Activated CD8-positive, alpha-beta memory T cell treated with anti-CD3 and anti-CD28 coated beads for 24 hours (primary cell): Measurements from ENCODE around the gene FCRL6.
A peak's percentile ranks its signal among the peaks of the same experiment; 100 is the strongest.

Experiments used
- DNase-seq: peaks from one replicate; pipeline ENCODE4 v3.0.0-alpha.2; 2020

Gene FCRL6

DNA sequence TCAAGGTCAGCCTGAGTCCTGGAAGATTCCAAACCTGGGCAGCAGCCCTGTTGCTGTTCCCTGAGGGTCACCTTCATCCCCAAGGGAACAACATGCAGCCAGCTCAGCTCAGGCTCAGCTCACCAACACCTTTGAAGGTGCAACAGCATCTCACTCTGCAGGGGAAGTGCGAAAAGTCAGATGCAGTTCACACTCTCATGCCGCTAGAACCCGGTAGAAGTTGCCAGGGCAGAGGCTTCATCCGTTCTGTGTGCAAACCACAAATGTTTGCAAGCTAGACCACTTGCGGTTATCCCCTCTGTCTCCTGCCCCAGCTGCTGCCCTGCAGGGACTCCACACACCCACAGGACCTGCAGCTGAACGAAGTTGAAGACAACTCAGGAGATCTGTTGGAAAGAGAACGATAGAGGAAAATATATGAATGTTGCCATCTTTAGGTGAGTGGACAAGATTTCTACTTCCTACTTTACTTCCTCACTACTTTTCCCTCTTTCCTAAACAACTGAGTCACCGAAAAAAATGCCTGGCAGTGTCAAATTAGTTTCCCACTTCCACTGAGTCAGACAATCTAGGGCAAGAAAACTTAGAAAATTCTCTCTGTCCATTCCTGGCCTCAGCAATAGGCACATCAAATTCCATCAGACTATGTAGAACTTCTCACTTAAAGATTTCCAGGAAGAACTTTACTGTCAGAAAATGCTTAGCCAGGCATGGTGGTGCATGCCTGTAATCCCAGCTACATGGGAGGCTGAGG lies 1.8 kb upstream of the FCRL6 start:
- no peak for DNase-seq

DNA sequence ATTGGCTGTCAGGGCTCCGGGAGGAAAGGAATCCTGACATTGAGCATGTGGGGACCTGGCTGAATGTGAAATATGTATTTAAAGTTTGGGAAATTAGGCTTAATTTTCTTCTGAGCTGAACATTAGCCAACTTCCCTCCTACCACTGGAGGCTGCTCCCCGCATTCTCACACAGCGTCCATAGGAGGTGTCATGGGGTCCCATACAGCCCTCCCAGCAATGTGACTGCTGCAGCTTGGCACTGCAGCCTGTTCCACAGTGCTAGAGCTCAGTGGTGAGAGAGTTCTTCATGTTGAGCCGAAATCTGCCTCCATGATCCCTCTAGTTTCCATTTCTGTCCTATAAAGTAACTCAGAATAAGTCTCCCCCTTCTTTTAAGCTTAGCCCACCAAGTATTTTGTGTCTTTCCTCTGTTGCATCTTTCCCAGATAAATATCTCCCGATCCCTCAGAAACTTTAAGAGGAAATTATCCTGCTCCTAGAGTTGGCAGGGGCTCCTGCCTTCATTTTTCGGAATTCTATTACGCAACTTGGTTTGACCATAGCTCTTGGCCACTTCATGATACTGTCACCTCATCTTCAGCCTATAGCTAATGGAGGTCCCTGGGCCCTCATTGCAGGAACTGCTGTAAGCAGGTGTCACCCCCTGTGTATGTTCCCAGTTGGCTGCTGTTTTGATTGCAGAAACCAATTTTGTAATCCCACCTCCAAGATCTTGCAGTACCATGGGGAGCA lies 2.0 kb downstream of the FCRL6 start:
- DNase-seq: no peak

DNA sequence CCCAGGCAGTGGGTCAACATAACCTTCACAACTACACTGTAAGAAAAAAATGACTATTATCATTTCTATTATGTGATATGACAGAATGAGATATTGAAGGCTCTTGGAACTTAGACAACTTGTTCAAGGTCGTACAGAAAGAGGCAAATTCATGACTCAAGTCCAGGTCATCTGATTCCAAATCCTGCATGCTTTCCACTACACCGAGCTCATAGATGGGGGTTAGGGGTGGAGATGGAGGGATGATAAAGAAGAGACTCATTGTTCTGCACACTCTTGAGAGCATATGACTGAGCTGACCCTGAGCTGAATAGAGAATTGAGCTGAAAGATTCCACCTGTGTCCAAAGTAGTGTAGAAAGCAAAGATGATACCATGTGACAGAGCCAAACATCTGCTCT lies 2.8 kb downstream of the FCRL6 start:
- DNase-seq: no peak

DNA sequence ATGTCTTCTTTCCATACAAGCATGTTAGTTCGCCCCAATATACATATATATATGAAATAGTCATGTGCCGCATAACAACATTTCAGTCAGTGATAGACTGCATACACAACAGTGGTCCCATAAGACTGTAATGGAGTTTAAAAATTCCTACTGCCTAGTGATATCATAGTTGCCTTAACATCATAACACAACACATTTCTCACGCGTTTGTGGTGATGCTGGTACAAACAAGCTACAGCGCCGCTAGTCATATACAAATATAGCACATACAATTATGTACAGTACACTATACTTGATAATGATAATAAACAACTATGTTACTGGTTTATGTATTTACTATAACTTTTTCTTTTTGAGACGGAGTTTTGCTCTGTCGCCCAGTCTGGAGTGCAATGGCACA lies 13.8 kb downstream of the FCRL6 start:
- no peak for DNase-seq

DNA sequence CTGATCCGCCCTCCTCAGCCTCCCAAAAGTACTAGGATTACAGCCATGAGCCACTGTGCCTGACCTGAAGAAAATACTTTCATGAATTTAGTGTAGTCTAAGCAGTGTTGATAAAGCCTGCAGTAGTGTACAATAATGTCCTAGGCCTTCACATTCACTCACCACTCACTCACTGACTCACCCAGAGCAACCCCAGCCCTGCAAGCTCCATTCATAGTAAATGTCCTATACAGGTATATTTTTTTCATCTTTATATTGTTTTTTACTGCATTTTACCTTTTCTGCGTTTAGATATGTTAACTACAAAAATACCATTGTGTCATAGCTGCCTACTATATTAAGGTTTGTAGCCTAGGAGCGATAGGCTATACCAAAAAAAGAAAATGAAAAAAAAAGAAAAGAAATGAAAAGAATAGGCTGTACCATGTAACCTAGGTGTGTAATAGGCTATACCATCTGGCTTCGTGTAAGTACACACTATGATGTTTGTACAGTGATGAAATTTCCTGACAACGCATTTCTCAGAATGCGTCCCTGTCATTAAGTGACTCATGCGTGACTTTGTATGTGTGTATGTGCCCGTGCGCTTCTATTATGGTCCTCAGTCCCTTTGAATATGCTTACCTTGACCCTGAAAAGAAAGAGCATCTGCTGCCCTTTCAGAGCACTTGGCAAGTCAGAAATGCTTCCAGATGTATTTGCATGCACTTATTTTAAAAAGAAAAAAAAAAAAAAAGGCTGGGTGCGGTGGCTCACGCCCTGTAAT lies 15.3 kb downstream of the FCRL6 start:
- no peak for DNase-seq

DNA sequence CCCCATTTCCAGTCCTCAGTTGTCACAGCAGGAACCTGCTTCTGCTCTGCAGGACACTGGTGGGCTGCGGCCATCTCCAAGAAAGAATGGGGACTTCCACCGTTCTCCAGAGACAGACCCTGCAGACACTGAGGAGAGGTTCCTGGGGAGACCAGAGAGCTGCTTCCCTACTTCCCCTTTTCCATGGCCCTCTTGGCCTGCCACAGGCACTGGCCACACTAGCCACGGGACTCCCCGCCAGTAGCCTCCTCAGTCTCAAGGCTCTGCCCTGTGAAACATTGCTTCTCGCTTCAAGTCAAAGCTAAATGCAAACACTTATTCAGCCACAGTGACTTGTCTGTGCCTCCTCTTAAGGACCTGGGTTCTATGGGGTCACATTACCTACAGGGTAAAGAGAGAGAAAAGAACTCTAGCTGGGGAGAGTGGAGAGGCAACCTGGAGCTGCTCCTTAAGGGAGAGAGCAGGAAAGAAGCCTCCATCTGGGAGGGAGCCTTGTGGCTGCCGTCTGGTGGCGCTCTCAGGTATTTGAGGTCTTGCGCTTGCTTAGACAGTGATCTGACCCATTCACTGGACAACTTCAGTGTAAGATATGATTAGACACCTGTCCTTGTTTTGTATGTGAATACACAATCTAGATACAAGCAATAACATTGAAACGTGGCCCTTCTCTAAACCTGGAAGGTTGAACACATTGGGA lies 19.2 kb downstream of the FCRL6 start:
- DNase-seq: peak; percentile 68

DNA sequence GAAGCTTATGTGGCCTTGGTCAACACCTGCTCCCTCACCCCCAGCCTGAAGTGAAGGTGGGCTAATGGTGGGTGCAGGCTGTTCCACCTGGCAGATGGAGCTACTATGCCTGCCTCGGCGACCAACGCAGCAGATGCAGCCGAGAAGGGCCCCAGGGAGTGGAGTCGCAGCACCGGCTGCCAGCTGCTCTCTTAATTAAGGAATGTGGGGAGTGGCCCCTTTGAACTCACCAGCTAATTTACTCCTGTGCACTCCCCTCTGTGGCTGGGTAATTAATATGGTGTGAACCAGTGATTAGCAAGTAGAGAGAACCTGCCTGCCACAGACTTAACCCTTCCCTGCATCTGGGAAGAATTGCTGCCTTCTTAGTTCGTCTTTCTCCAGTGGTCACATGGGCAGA lies 21.2 kb downstream of the FCRL6 start:
- no peak for DNase-seq

DNA sequence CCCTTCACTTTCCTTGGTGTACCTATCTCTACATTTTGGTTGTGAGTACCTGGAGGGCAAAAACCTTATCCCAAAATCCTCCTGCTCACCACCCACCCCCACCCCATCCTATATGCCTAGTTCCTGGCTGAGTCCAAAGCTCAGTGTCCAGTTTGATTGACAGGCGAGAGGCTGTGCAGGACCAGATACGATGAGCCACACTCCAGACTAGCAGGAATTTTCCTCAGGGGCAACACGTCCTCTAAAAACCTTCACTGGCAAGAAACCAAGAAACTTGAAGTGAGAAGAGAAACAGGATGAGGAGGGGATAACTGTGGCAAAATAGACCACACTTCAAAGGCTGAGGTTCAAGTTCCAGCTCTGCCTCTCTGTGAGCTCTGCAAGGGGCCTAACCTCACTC lies 23.4 kb downstream of the FCRL6 start:
- no peak for DNase-seq

DNA sequence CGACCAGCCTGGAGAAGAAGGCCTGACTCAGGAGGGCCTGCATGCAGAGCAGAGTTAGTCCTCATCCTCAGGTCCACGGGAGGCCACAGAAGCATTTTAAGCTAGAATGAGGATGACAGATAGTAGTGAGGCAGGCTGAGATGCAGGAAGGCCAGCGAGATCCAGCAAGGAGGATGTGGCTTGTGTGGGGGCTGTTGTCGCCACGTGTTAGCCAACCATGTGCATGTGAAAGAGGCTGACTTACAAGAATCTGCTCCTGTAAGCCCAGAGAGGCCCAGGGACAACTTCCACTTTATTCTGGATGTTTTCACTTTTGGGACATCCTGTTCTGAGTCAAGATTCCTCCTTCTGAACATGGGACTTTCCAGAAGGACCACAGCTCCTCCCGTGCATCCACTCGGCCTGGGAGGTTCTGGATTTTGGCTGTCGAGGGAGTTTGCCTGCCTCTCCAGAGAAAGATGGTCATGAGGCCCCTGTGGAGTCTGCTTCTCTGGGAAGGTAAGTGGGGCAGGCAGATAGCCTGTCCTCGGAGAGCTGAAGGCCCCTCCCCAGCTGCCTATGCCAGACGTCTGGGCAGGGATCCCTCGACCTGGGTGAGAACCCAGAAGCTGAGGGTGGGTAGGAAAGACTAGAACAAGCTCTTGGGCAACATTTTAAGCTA lies 24.4 kb downstream of the FCRL6 start, which contains the start of gene SLAMF8:
TSS of gene SLAMF8 (plus strand) at position 433 of the 661 bp plus-strand sequence. CDS start at position 459, 26 bp downstream.
- peak; percentile 81 for DNase-seq

DNA sequence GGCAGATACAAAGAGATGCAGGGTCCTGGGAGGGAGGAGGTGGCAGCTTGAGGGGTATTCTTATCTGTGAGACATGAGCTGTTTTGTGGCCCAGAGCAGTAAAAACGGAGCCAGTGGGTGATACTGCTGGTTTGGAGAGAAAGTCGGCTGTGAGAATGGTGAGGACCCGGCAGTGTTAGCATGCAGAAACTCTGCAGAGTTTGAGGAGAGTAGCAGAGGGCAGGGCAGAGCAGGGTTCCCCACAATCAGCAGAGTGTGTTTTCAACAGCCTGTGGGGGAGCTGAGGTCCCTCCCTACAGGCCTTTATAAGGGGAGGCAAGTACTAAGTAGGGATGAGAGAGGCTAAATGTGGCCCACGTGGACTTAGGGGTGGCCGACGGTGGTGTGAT lies 24.9 kb downstream of the FCRL6 start:
- DNase-seq: no peak

DNA sequence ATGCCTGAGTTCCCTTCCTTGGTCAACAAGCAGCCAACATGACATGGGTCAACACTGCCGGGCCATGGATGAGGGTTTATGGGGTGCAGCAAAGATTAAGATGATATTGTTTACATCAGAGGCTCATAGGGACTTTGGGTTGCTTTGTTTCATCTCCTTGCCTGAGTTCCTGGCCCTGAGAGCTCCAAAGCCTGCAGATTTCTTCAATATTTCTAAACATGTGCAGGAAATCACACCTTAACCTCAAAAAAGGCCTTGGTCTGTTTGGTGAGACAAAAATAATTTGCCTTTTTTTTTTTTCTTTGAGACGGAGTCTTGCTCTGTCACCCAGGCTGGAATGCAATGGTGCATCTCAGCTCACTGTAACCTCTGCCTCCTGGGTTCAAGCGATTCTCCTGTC lies 25.4 kb downstream of the FCRL6 start:
- no peak for DNase-seq

DNA sequence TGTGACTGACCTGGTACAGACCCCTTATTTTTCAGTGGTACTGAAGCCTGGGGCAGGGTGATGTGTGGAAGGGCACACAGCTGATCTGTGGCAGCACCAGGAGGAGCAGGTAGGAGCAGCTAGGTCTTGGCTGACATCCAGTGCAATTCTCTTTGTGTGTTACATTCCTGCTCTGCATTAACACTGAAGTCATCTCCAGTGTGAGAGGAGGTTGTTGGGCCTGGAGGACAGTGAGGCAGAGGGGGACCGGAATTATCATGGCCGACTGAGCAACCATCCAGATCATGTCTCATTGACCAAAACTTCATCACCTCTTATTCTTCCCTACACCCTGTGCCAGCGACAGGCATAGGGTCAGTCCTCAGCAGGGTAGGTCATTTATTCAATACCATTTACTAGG lies 26.0 kb downstream of the FCRL6 start:
- DNase-seq: no peak

DNA sequence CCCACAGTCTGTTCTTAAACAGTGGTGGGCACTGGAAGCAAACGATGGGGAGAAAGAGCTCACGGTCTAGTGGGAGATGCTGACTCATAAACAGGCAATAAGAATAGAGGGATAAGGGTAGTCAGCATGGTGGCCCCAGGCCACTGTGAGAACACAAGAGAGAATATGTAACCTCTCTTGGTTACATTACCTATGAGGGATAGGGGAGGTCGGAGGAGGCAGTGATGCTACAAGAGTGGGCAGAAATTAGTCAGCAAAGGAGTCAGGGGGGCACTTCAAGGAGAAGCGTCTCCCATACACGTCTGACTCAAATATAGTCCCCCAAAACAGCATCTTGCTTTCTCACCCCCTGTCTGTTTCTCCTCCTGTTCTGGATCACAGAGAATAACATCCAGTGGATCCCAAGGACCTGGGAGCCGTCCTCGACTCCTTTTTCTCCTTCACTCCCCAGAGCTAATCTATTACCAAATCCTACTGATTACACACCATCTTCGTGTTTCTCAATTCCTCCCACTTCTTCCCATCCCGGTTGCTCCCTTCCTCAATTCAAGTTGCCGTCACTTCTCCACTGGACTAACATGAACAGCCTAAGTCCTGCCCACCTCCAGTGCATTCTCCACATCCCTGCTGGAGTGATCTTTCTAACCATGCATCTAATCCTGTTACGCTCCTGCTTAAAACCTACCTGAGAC lies 26.6 kb downstream of the FCRL6 start:
- DNase-seq: no peak

DNA sequence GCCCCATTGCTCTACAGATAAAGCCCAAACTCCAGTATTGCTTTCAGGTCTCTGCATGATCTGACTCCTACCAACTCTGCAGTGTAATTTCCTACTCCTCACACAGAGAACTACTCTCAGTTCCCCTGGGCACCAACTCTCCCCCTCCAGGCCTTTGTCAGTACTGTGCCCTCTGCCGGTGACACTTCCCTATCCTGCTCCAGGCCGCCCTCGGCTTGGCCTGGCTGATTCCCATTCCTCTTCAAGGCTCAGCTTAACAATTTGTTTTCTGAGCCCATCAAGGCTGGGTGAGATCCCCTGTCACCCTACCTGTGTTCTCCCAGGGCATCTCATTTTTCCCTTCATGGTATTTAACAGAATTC lies 27.1 kb downstream of the FCRL6 start:
- no peak for DNase-seq

DNA sequence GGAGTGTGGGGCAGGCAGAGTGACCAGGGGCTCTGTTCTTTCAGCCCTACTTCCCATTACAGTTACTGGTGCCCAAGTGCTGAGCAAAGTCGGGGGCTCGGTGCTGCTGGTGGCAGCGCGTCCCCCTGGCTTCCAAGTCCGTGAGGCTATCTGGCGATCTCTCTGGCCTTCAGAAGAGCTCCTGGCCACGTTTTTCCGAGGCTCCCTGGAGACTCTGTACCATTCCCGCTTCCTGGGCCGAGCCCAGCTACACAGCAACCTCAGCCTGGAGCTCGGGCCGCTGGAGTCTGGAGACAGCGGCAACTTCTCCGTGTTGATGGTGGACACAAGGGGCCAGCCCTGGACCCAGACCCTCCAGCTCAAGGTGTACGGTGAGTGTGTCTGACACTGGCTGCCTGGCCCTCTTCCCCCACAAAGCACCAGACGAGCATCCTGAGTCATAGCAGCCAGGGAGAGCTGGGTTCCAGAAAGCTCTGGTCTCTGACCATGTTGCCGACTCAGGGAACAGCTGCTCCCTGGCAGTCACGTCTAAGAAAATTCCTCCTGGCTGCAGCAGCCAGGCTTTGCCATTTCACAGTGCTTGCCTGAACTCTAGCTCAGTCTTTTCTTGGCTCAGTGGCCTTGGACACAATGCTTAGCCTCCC lies 27.8 kb downstream of the FCRL6 start:
- no peak for DNase-seq

DNA sequence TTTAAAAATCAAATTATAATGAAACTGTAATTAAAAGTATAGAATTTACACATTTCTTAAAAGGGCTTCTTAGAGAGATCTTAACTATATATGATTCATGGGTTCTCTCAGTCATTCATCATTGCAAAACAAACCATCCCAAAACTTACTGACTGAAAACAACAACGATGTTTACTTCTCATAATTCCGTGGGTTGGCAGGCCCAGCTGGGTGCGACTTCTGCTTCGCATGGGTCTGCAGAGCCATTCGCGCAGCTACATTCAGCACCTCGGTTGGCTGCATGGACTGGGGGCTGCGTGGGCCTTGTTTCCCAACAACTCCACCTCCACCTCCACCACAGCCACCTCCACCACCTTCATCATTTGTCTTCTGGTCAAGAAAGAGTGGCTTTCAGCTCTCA lies 28.6 kb downstream of the FCRL6 start:
- no peak for DNase-seq

DNA sequence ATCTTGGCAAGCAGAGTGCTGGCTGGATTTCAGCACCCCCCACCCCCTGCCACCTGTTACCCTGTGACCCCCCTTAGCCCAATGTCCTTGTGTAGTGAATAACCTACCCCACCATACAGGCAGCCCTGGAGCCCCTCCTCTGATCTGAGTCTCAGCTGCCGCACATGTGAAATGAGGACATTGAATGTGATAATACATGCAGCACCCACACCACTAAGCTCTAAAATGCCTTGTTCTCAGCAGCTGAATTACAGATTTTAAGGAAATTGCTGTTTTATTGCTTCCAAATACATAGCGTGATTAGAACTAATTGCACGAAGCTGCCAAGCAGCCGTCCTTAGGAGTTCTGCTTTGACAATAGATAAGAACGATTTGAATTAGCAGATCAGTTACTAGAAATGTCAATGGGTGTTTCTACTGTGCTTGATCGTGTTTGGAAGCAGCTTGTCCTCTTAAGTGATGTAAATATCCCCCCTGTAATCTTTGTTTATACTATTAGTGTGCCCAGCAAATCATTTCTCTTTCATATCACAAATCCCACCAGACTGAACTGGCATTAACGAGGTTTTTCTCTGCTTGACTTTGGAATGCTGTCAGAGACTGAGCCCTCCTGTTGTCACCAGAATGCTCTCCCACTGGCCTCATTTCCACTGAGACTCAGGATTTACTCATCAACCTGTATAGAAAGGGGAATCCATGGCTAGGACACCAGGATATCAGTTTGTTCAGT lies 29.4 kb downstream of the FCRL6 start:
- DNase-seq: no peak

DNA sequence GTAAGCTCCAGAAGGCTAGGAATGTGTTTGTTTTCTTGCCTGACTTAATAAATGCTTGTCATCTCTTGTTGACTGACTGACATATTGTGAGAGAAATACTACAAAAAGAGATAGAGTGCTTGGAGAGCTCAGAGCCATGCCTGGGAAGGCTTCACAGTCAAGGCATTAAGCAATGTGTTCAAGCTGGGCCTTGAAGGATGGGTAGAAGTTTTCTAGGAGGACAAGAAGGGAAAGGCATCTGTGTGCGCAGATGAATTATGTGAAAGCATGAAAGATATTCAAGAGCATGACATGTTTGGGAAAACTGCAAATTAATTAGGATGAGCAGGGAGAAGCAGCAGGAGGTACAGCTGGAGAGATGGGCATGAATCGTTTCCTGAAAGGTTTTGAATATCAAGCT lies 30.1 kb downstream of the FCRL6 start:
- DNase-seq: no peak

DNA sequence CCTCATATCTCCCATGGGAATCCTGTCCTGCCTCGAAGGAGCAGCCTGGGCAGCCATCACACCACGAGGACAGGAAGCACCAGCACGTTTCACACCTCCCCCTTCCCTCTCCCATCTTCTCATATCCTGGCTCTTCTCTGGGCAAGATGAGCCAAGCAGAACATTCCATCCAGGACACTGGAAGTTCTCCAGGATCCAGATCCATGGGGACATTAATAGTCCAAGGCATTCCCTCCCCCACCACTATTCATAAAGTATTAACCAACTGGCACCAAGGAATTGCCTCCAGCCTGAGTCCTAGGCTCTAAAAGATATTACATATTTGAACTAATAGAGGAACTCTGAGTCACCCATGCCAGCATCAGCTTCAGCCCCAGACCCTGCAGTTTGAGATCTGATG lies 33.2 kb downstream of the FCRL6 start:
- no peak for DNase-seq

DNA sequence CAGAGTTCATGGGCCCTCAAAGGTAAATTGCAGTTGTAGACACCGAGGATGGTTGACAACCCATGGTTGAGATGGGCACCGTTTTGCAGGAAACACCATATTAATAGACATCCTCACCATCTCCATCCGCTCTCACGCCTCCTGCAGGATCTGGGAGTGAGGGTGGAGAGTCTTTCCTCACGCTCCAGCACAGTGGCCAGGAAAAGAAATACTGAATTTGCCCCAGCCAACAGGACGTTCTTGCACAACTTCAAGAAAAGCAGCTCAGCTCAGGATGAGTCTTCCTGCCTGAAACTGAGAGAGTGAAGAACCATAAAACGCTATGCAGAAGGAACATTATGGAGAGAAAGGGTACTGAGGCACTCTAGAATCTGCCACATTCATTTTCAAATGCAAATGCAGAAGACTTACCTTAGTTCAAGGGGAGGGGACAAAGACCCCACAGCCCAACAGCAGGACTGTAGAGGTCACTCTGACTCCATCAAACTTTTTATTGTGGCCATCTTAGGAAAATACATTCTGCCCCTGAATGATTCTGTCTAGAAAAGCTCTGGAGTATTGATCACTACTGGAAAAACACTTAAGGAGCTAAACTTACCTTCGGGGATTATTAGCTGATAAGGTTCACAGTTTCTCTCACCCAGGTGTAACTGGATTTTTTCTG lies 33.8 kb downstream of the FCRL6 start:
- DNase-seq: no peak
